K562 (cell line): ENCODE results near the gene PAPOLB. TPM values are rescaled to one million over a fixed set of nuclear protein-coding genes. Genes with fewer than 3 reads are reported as not detected.

ENCODE experiments used
- CBX8 ChIP-seq: fragments of 200-600 bp; sonication (generic); IDR thresholded peaks from 2 replicates; pipeline ENCODE4 v1.6.1; 2012; ENCODE audit warnings: borderline replicate concordance, mixed run types, low read depth, mild to moderate bottlenecking, moderate library complexity, mixed read lengths, low read length, control low read depth, inconsistent platforms; ENCODE audit not compliant: poor library complexity, severe bottlenecking; ENCODE audit errors: extremely low read depth
- JUND ChIP-seq, 2 experiments: IDR thresholded peaks; 2 replicates in 1 of 2; 3 replicates in 1 of 2; pipeline ENCODE4 v1.6.1; 2011; ENCODE audit warnings: borderline replicate concordance in 2 of 2, low read depth in 2 of 2, low read length in 2 of 2, improper control_type of control experiment in 1 of 2, missing biosample characterization in 1 of 2, missing genetic modification characterization in 1 of 2, missing genetic modification reagents in 1 of 2
- SIN3A ChIP-seq, 2 experiments: fragments of 150-350 bp in 1 of 2; IDR thresholded peaks; 2 replicates each; pipeline ENCODE4 v1.6.1; 2011 to 2016; ENCODE audit warnings: borderline replicate concordance in 2 of 2, low read depth in 2 of 2, low read length in 2 of 2, mild to moderate bottlenecking in 2 of 2, moderate library complexity in 2 of 2; ENCODE audit not compliant: control insufficient read depth in 1 of 2
- SMAD4 ChIP-seq: fragments of 250-450 bp; sonication (Bioruptor Pico); conservative IDR thresholded peaks from 2 replicates; pipeline ENCODE4 v1.8.0; 2021; ENCODE audit warnings: inconsistent platforms, mild to moderate bottlenecking, moderate library complexity
- ZBTB17 ChIP-seq: fragments of 450-650 bp; formaldehyde crosslinking; IDR thresholded peaks from 2 replicates; pipeline ENCODE4 v1.4.0; 2020; ENCODE audit warnings: mild to moderate bottlenecking
- polyA plus RNA-seq, 8 experiments: library from polyadenylated mRNA; depleted of rRNA in 4 of 8; stranded (reverse) in 5 of 8; unstranded in 3 of 8; fragments of >200 nt; fragmentation: Nextera tagmentation in 2 of 8; fragmentation: Illumina TruSeq in 1 of 8; extraction: Ambion mirVana in 2 of 8; extraction: Trizol in 1 of 8; gene quantifications; 2 replicates each; pipeline versions ENCODE4 v1.2.1 to v1.2.3, GENCODE V29; 2011 to 2014; ENCODE audit warnings: inconsistent platforms in 1 of 8, missing spikeins in 1 of 8
- total RNA-seq, 7 experiments: library from RNA; depleted of rRNA in 6 of 7; stranded (reverse); fragments of >200 nt in 6 of 7; fragmentation: Illumina TruSeq in 2 of 7; extraction: Trizol in 2 of 7; gene quantifications; 2 replicates each; pipeline versions ENCODE4 v1.2.1 to v1.2.3, GENCODE V29; 2011 to 2021; ENCODE audit warnings: low replicate concordance in 1 of 7
- TF ChIP-seq, protein P1 (sequence below), 2 experiments: fragments of 450-650 bp; formaldehyde crosslinking in 1 of 2; IDR thresholded peaks; 2 replicates each; pipeline versions ENCODE4 v1.4.0 to v1.6.1; 2014 to 2020; ENCODE audit warnings: mild to moderate bottlenecking in 2 of 2, borderline replicate concordance in 1 of 2, low read depth in 1 of 2
- TF ChIP-seq, protein P2 (sequence below): fragments of 250-450 bp; sonication (Bioruptor Pico); IDR thresholded peaks from 2 replicates; pipeline ENCODE4 v1.9.0; 2021; ENCODE audit warnings: mild to moderate bottlenecking

PAPOLB gene
- total and polyA plus RNA-seq, 9 of the 15 experiments (the other 6 are each of a cell fraction or from before 2014, with no cell fraction given), result 0.04 to 0.33 (median 0.16) TPM; not detected in 4

DNA sequence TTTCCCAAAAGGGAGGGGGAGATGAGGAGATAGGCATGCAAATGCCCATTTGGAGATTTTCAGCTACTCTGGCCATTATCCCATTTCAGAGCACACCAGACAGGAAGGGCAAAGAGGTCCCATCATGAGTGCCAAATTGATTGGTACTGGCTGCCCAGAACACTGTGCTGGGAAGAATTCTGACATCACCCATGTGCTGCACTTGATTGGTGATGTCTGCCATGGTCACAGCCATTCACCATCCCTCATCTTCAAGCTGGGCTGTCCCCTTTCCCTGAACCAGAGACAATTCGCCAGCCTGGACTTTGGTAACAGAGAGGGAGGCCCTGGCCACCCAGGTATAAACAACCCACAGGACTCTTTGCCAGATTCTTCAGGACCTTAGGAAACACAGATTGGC, 44.9 kb upstream of the PAPOLB start (continued):
- TF ChIP-seq, protein P1, sequence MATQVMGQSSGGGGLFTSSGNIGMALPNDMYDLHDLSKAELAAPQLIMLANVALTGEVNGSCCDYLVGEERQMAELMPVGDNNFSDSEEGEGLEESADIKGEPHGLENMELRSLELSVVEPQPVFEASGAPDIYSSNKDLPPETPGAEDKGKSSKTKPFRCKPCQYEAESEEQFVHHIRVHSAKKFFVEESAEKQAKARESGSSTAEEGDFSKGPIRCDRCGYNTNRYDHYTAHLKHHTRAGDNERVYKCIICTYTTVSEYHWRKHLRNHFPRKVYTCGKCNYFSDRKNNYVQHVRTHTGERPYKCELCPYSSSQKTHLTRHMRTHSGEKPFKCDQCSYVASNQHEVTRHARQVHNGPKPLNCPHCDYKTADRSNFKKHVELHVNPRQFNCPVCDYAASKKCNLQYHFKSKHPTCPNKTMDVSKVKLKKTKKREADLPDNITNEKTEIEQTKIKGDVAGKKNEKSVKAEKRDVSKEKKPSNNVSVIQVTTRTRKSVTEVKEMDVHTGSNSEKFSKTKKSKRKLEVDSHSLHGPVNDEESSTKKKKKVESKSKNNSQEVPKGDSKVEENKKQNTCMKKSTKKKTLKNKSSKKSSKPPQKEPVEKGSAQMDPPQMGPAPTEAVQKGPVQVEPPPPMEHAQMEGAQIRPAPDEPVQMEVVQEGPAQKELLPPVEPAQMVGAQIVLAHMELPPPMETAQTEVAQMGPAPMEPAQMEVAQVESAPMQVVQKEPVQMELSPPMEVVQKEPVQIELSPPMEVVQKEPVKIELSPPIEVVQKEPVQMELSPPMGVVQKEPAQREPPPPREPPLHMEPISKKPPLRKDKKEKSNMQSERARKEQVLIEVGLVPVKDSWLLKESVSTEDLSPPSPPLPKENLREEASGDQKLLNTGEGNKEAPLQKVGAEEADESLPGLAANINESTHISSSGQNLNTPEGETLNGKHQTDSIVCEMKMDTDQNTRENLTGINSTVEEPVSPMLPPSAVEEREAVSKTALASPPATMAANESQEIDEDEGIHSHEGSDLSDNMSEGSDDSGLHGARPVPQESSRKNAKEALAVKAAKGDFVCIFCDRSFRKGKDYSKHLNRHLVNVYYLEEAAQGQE (IDR thresholded peaks at IDR 0.05; ENCODE audit: borderline replicate concordance), result peak; percentile 50
- TF ChIP-seq, protein P1 (CRISPR knock-in tag; IDR thresholded peaks at IDR 0.05; ENCODE audit: low read depth), result no peak
- TF ChIP-seq JUND (IDR thresholded peaks at IDR 0.05; ENCODE audit: borderline replicate concordance, low read depth, low read length) (peak; percentile 81), JUND (tag; IDR thresholded peaks at IDR 0.05; ENCODE audit: borderline replicate concordance, low read depth, low read length) (peak; percentile 75; the same call in 2 of the 3 replicates), CBX8 (no peak), SIN3A (IDR thresholded peaks at IDR 0.05; ENCODE audit: borderline replicate concordance in 2 of 2, control insufficient read depth in 1 of 2, low read depth in 2 of 2, low read length in 2 of 2) (no peak), SMAD4 (CRISPR knock-in tag) (no peak), ZBTB17 (peak; percentile 98)
- TF ChIP-seq, protein P2, sequence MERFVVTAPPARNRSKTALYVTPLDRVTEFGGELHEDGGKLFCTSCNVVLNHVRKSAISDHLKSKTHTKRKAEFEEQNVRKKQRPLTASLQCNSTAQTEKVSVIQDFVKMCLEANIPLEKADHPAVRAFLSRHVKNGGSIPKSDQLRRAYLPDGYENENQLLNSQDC (CRISPR knock-in tag), result no peak
